HG03095 (cell line): ENCODE results near the gene UBAP2.

ENCODE experiments used
- ATAC-seq: cut with Tn5 transposase; IDR thresholded peaks from one replicate; pipeline ENCODE4 v1.9.1; 2021; ENCODE audit warnings: moderate library complexity; ENCODE audit not compliant: unreplicated experiment

The UBAP2 gene

DNA sequence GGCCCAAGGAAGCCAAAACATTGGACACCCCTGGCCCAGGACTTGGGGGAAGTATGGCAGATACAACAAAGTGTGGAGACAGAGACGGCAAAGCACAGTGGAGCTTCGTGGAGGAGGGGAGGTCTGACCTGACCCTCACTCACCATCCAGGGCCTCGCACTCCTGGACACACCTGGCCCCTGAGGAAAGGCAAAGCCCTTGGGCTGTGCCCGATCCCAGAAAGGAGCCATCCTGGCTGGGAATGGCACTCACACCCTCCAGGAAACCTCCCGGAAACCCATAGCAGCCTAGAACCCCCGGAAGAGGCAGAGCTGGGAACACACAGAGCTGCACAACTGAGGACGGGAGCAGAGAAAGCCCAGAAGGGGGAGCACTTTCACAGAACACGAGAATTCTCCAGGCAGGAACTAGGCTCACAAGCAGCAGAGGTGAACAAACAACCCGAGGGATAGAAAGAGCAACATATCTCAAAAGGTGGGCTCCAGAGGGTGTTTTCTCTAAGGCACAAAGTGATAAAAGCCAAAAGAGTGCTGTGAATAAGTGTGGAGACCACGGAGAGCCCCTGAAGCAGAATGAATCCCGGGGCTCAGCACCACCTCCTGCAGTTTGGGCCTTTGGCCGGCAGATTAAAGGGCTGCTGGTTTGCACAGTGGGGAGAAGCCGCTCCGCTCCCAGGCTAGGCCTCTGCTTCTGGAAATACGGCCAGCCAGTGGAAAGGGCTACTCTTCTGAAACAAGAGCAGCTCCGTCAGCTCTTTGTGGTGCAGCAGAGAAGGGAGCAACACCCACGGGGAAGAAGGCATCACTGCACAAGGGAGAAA lies 123.5 kb downstream of the UBAP2 start:
- ATAC-seq = no peak

DNA sequence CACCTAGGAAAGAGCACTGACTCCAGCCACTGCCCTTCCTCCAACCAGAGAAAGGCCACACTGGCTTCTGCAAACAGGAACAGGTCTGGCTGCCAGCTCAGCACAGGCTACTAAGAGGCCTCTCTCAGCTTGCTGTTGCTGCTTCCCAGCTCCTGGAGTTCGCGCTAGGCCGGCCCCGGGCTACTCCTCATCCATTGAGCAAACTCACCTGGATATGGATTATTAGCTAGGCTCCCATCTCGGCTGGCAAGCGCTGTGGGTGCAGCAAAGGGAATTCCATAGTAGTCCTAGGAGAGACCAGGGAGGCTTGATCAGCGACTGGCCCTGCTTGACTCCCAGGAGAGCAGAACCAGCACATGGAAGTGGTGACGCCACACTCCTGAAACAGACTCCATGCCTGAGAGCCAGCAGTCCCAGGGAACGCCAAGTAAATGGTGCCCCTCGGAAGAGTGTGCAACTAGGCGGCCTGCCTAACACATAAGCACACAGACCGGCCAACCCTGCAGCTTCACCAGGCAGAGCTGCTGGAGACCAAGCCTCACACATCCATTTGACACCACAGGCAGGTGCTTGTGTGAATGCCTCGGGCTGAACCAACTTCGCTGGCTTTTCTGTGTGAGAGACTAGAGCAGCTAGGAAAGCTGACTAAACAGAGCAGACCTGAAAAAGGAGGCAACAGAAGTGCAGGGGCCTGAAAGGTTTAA lies 124.5 kb downstream of the UBAP2 start:
- ATAC-seq = no peak

GRCh38 chr9:33923079-33923478 lies 125.6 kb downstream of the UBAP2 start:
- no peak for ATAC-seq

DNA sequence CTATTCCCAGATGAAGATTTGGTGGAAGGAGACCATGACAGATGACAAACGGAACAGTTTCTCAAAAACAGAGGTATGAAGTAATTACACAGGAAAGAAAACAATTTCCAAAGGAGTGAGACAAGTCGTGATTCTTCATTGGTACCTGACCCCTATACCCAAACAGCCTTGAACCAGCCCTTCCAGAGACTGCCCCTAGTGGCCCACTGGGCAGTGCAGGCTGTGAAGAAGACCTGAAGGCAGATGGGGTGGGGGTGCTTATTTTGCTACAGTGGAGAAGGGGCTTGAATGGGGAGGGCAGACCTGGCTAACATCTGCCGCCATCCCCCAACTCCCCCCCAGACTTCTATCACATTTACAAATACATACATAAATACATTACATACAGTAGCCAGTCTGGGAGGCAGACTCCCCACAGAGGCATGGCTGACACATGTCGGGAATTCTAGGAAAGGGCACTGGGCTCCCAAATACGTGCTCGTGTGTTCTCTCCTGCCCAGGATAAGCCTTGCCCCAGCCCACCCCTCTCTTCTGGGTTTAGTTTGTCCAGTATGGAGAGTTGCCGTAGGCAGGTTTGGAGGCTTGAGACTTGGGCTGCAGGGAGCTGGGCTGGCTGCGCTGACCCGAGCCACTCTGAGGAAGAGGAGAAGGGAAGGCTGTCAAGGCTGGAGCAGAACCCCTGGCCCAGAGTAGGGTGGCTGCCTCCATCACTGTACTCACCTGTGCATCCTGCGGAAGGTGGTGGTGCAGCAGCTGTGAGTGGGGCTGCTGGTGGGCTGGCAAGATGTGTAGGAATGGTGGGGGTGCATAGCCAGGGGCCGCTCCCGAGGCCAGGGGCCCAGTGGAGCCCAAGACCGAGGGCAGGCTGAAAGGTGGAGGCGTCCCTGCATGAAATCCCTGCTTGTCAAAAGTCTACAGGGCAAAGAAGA lies 126.5 kb downstream of the UBAP2 start:
- no peak for ATAC-seq

DNA sequence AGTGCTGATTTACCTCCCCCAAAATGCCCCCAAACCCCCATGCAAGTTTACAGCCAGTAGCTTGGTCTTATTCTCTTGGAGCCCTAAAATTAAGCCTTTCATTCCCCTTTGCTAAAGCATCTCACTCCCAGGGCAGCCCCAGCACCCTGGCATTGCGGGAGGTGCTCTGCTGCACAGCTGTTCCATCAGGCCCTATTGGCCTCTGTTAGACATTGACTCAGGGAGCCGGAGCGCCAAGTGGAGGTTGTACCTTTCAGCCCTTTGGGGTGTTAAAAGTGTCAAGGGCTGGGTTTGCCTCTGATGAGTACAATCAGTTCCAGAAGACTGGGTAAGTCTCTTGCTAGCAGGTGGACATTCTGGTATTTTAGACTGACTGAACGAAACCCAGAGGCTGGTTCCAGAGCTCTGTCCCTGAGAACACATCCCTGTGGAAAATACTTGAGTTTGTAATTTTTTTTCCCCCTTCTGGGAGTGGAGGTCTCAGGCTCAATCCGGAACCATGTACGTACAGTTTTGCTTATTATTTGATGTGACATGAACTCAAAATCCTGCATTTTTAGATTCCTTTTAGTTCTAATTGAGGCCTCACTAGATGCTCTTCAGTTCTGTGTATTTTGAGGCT lies 129.3 kb downstream of the UBAP2 start:
- ATAC-seq = no peak

- no peak for ATAC-seq
Observed at GRCh38 chr9:33917036-33917435, 131.7 kb downstream of the UBAP2 start.

GRCh38 chr9:33914887-33915628 lies 133.6 kb downstream of the UBAP2 start:
- ATAC-seq = no peak

DNA sequence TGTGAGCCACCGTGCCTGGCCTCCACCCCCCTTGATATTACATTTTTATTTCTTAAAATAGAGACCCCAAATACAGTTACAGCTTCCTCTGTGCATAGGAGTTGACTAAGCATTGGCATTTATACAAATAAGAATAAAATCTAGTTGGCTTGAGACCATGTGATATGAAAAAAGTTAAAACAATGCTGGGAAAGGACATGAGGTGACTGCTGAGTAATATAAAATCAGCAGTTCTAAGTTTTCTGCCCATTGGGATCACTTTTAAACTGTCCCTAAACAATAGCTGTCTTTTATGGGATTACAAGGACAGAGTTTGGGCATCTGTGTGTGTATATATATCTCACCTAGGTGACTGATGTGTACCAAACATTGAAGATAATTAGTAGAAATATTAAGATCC lies 135.1 kb downstream of the UBAP2 start:
- ATAC-seq = no peak

DNA sequence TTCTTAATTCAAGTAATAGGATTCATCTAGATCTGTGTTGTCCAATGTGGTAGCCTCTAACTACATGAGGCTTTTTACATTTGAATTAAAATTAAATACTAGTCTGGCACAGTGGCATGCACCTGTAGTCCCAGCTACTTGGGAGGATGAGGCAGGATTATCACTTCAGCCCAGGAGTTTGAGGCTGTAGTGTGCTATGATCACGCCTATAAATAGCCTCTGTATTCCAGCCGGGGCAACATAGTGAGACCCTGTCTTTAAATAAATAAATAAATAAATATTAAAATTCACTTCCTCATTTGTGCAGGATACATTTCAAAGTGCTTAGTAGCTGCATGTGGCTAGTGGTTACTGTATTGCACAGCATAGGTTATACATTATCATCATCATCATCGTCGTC lies 139.9 kb downstream of the UBAP2 start:
- no peak for ATAC-seq

DNA sequence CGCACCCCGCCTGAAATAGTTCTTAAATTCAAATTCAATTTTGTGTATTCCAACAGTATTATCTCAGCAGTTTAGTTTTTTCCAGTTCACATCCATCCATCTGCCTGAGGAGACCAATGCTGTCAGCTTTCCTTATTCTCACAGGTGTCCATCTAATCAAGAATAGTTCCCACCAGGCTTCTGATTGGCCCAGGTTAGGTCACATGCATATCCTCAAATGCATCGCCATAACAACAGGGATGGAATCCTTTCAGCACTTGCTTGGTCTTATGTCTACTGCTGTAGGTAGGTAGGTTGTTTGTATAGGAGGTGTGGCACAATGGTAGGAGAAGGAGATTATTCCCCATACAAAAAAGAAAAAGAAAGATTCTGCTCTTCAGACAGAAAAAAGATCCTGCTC lies 140.6 kb downstream of the UBAP2 start:
- ATAC-seq = no peak

DNA sequence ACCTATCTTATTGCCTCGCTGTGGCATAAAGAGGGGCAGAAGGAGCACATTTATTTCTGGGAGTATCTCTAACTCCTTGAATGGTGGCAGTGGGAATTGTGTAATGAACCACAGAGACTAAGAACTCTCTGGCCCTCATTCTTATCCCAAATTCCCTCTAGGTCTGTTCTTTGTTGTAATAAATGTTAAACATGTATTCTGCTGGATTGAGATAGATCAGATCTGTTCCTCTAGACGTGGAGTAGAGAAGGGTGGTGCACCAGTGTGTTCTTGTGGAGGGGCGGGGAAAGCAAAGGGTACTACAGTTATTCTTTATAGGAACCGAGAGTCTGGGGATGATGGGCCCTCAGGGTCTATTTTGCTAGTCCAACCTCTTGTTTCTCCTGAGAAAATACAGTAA lies 141.3 kb downstream of the UBAP2 start:
- ATAC-seq = no peak

- no peak for ATAC-seq
Observed at GRCh38 chr9:33906769-33907168, 141.9 kb downstream of the UBAP2 start.

- ATAC-seq = no peak
Observed at GRCh38 chr9:33905137-33905536, 143.6 kb downstream of the UBAP2 start.

DNA sequence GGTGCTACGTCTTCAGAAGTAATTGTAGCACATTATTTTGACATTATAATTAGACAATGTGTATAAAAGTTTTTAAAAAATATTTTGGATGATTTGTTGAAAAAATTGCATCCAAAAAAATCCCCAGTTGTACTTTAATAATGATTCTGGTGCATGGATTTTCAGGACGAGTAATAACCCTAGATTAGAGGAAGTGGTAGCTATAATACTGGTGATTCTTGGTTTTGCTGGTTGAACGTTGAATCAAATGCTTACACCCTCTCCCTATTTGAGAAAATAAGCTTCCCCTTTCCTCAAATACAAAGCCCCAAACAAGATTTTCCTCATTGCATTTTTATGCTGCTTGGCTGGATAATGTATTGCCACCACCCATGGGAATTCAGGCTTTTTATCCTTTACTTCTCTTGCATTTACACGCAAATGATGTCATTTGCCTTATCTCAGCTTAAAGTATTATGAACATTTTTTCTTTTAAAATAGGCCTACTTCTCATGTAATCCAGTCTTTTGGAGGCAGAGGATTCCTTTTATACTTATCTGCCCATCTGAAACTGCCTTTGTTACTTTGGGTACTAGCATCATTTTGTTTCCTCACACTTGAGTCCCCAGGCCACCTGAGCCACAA lies 145.4 kb downstream of the UBAP2 start:
- ATAC-seq = no peak

DNA sequence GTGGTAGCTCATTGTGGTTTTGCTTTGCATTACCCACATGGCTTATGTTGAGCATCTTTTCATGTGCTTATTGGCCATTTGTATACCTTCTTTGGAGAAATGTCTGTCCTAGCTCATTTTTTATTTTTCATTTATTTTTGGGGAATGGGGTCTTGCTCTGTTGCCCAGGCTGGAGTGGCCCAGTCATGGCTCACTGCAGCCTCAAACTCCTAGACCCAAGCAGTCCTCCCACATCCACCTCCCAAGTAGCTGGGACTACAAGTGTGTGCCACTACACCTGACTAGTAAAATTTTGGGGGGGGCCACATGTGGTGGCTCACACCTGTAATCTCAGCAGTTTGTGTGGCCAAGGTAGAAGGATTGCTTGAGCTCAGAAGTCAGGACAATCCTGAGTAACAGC lies 154.4 kb downstream of the UBAP2 start:
- no peak for ATAC-seq

GRCh38 chr9:33893861-33894260 lies 154.8 kb downstream of the UBAP2 start:
- no peak for ATAC-seq

GRCh38 chr9:33885948-33886347 lies 162.7 kb downstream of the UBAP2 start:
- no peak for ATAC-seq

DNA sequence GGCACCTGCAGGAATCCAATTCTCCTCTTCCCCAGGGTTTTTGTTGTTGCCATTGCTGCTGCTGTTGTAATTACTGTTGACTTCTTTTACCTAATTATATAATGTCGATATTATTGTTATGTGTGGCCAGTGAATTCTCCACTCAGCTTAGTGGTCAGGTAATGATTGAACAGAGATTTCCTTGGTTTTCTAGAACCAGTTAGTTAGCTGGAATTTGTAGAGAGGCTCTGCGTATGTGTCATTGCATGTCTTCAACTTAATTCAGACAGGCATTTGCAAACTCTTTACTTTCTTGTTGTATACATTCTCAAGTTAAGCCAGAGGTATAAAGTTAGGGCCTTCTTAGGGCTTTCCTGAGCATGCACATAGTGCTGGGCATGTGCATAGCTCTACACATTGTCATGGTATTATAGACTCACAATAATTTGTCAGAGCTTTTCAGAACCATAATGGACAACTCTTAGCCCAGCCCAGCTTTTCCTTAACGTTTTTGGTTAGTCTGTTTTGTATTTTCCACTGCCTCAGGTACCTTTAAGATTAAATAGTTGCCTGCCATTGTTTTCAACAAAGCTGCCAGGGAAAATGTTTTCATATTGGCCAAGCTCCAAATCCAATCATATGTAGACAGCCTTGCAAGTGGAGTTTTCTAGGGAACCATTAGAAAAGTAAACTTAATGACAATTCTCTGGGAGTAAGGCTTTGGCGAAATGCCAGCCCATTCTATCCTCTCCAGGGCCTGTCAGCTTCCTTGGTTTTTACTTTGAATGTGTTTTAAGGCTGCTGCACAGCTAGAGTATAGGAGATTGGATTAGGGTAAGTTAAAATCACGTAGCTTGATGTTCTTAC lies 163.6 kb downstream of the UBAP2 start:
- ATAC-seq = no peak

GRCh38 chr9:33881635-33882034 lies 167.1 kb downstream of the UBAP2 start:
- no peak for ATAC-seq
